K562 (cell line): ENCODE measurements around the gene CACNA1A. TPM values are rescaled to one million over a fixed set of nuclear protein-coding genes. Genes with fewer than 3 reads are reported as not detected.

Experiments
- ARID1B ChIP-seq: fragments of 450-650 bp; IDR thresholded peaks from 2 replicates; pipeline ENCODE4 v1.6.1; 2016; ENCODE audit warnings: antibody characterized with exemption, mild to moderate bottlenecking, inconsistent platforms
- BRD9 ChIP-seq: fragments of 450-650 bp; IDR thresholded peaks from 2 replicates; pipeline ENCODE4 v1.6.1; 2018; ENCODE audit warnings: low read depth; ENCODE audit not compliant: partially characterized antibody
- HDAC1 ChIP-seq, 2 experiments: fragments of 450-650 bp; IDR thresholded peaks; 2 replicates each; pipeline ENCODE4 v1.6.1; 2016 to 2017; ENCODE audit warnings: inconsistent platforms in 1 of 2, mild to moderate bottlenecking in 1 of 2, moderate library complexity in 1 of 2
- HDAC3 ChIP-seq: fragments of 450-650 bp; IDR thresholded peaks from 2 replicates; pipeline ENCODE4 v1.6.1; 2018; ENCODE audit warnings: borderline replicate concordance, mild to moderate bottlenecking, moderate library complexity; ENCODE audit not compliant: partially characterized antibody
- HDAC8 ChIP-seq: fragments of 450-650 bp; IDR thresholded peaks from 2 replicates; pipeline ENCODE4 v1.6.1; 2016; ENCODE audit warnings: mild to moderate bottlenecking, missing genetic modification characterization, moderate library complexity, missing compliant biosample characterization
- HMGN3 ChIP-seq: IDR thresholded peaks from 2 replicates; pipeline ENCODE4 v1.6.1; 2011; ENCODE audit warnings: borderline replicate concordance, low read depth, mild to moderate bottlenecking, mixed read lengths, low read length; ENCODE audit not compliant: insufficient read length; ENCODE audit errors: extremely low read depth
- HNRNPH1 ChIP-seq: fragments of 200-400 bp; formaldehyde crosslinking; optimal IDR thresholded peaks from 2 replicates; pipeline ENCODE3; 2017; ENCODE audit warnings: low read depth, mild to moderate bottlenecking, low read length, moderate library complexity
- KLF13 ChIP-seq: fragments of 450-650 bp; IDR thresholded peaks from 2 replicates; pipeline ENCODE4 v1.6.1; 2016; ENCODE audit warnings: missing genetic modification characterization, low read depth, mild to moderate bottlenecking, missing compliant biosample characterization, moderate library complexity, borderline replicate concordance
- LEF1 ChIP-seq: fragments of 450-650 bp; IDR thresholded peaks from 2 replicates; pipeline ENCODE4 v1.6.1; 2016; ENCODE audit warnings: mild to moderate bottlenecking
- MYC ChIP-seq, 2 experiments: fragments of 250-450 bp in 1 of 2; sonication (Bioruptor Pico) in 1 of 2; IDR thresholded peaks; 2 replicates each; pipeline versions ENCODE4 v1.5.1 to v1.6.1; 2012 to 2021; ENCODE audit warnings: low read depth in 2 of 2, borderline replicate concordance in 1 of 2, improper control_type of control experiment in 1 of 2, low read length in 1 of 2, mild to moderate bottlenecking in 1 of 2, moderate library complexity in 1 of 2
- NR2C1 ChIP-seq, 2 experiments: fragments of 450-650 bp; IDR thresholded peaks; 2 replicates each; pipeline ENCODE4 v1.6.1; 2017; ENCODE audit warnings: mild to moderate bottlenecking in 2 of 2, antibody characterized with exemption in 1 of 2, inconsistent platforms in 1 of 2, missing compliant biosample characterization in 1 of 2, missing genetic modification characterization in 1 of 2
- PCBP1 ChIP-seq: fragments of 200-400 bp; formaldehyde crosslinking; IDR thresholded peaks from 2 replicates; pipeline ENCODE4 v1.6.1; 2018; ENCODE audit warnings: mild to moderate bottlenecking, low read depth, low read length; ENCODE audit not compliant: poor library complexity, severe bottlenecking
- PHTF2 ChIP-seq: fragments of 250-450 bp; sonication (Bioruptor Pico); IDR thresholded peaks from 2 replicates; pipeline ENCODE4 v1.5.0; 2021; ENCODE audit warnings: mild to moderate bottlenecking
- RB1 ChIP-seq: fragments of 450-650 bp; IDR thresholded peaks from 2 replicates; pipeline ENCODE4 v1.6.1; 2017; ENCODE audit warnings: low read depth, mild to moderate bottlenecking
- RHOXF2B ChIP-seq: fragments of 250-450 bp; sonication (Bioruptor Pico); conservative IDR thresholded peaks from 2 replicates; pipeline ENCODE4 v1.5.1; 2021
- RNF2 ChIP-seq: sonication (generic); IDR thresholded peaks from 2 replicates; pipeline ENCODE4 v1.6.1; 2016
- SMAD1 ChIP-seq: fragments of 150-350 bp; IDR thresholded peaks from 2 replicates; pipeline ENCODE4 v1.6.1; 2014; ENCODE audit warnings: low read length, low read depth; ENCODE audit not compliant: partially characterized antibody
- SUPT5H ChIP-seq: fragments of 450-650 bp; IDR thresholded peaks from 2 replicates; pipeline ENCODE4 v1.6.1; 2016
- TCF7L2 ChIP-seq: fragments of 150-350 bp; IDR thresholded peaks from 2 replicates; pipeline ENCODE4 v1.6.1; 2016; ENCODE audit warnings: low read depth, mild to moderate bottlenecking, low read length, moderate library complexity
- XRCC5 ChIP-seq: fragments of 200-400 bp; formaldehyde crosslinking; IDR thresholded peaks from 2 replicates; pipeline ENCODE4 v1.6.1; 2017; ENCODE audit warnings: low read depth, mild to moderate bottlenecking, low read length
- ZFX ChIP-seq: sonication (generic); formaldehyde crosslinking; IDR thresholded peaks from 2 replicates; pipeline ENCODE4 v1.8.0; 2022; ENCODE audit warnings: mild to moderate bottlenecking, missing genetic modification reagents, moderate library complexity
- ZKSCAN1 ChIP-seq: fragments of 150-350 bp; IDR thresholded peaks from 2 replicates; pipeline ENCODE4 v1.6.1; 2016; ENCODE audit warnings: low read depth, low read length
- ZNF134 ChIP-seq: fragments of 250-450 bp; sonication (Bioruptor Pico); conservative IDR thresholded peaks from 2 replicates; pipeline ENCODE4 v1.4.0; 2020
- ZNF766 ChIP-seq: fragments of 200-800 bp; sonication (Bioruptor generic); conservative IDR thresholded peaks from 2 replicates; pipeline ENCODE4 v1.6.1; 2016; ENCODE audit warnings: missing genetic modification characterization, missing compliant biosample characterization
- polyA plus RNA-seq, 8 experiments: library from polyadenylated mRNA; depleted of rRNA in 4 of 8; stranded (reverse) in 5 of 8; unstranded in 3 of 8; fragments of >200 nt; fragmentation: Nextera tagmentation in 2 of 8; fragmentation: Illumina TruSeq in 1 of 8; extraction: Ambion mirVana in 2 of 8; extraction: Trizol in 1 of 8; gene quantifications; 2 replicates each; pipeline versions ENCODE4 v1.2.1 to v1.2.3, GENCODE V29; 2011 to 2014; ENCODE audit warnings: inconsistent platforms in 1 of 8, missing spikeins in 1 of 8
- total RNA-seq, 7 experiments: library from RNA; depleted of rRNA in 6 of 7; stranded (reverse); fragments of >200 nt in 6 of 7; fragmentation: Illumina TruSeq in 2 of 7; extraction: Trizol in 2 of 7; gene quantifications; 2 replicates each; pipeline versions ENCODE4 v1.2.1 to v1.2.3, GENCODE V29; 2011 to 2021; ENCODE audit warnings: low replicate concordance in 1 of 7
- TF ChIP-seq, protein P1 (sequence below), 2 experiments: fragments of 250-450 bp in 1 of 2; fragments of 450-650 bp in 1 of 2; sonication (Bioruptor Pico) in 1 of 2; IDR thresholded peaks; 2 replicates each; pipeline versions ENCODE4 v1.6.1 to v1.8.0; 2016 to 2021; ENCODE audit warnings: mild to moderate bottlenecking in 2 of 2, moderate library complexity in 2 of 2, missing compliant biosample characterization in 1 of 2, missing genetic modification characterization in 1 of 2
- TF ChIP-seq, protein P2 (sequence below): fragments of 450-650 bp; IDR thresholded peaks from 2 replicates; pipeline ENCODE4 v1.7.0; 2016; ENCODE audit warnings: borderline replicate concordance

Gene CACNA1A
- total and polyA plus RNA-seq, 9 of the 15 experiments (the other 6 are each of a cell fraction or from before 2014, with no cell fraction given) = 0.03 to 0.20 (median 0.09) TPM; not detected in 1

GRCh38 chr19:13163609-13164342, 342.5 kb downstream of the CACNA1A start (continued):
- TF ChIP-seq, protein P1, sequence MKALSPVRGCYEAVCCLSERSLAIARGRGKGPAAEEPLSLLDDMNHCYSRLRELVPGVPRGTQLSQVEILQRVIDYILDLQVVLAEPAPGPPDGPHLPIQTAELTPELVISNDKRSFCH (CRISPR knock-in tag; IDR thresholded peaks at IDR 0.05) = no peak
- TF ChIP-seq, protein P1 (tag; IDR thresholded peaks at IDR 0.05) = peak; percentile 39; the same call in 1 of the 2 replicates
- no peak for TF ChIP-seq PHTF2
- TF ChIP-seq HMGN3 = peak; percentile 72
- TF ChIP-seq RB1 = peak; percentile 67; the same call in 1 of the 2 replicates
- no peak for TF ChIP-seq ZKSCAN1
- peak; percentile 43; the same call in 1 of the 2 replicates for TF ChIP-seq RNF2
- TF ChIP-seq, protein P2, sequence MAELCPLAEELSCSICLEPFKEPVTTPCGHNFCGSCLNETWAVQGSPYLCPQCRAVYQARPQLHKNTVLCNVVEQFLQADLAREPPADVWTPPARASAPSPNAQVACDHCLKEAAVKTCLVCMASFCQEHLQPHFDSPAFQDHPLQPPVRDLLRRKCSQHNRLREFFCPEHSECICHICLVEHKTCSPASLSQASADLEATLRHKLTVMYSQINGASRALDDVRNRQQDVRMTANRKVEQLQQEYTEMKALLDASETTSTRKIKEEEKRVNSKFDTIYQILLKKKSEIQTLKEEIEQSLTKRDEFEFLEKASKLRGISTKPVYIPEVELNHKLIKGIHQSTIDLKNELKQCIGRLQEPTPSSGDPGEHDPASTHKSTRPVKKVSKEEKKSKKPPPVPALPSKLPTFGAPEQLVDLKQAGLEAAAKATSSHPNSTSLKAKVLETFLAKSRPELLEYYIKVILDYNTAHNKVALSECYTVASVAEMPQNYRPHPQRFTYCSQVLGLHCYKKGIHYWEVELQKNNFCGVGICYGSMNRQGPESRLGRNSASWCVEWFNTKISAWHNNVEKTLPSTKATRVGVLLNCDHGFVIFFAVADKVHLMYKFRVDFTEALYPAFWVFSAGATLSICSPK = peak; percentile 18; the same call in 1 of the 2 replicates
- TF ChIP-seq MYC (IDR thresholded peaks at IDR 0.05; ENCODE audit: low read depth, low read length) = peak; percentile 18; the same call in 1 of the 2 replicates
- TF ChIP-seq MYC (CRISPR knock-in tag; IDR thresholded peaks at IDR 0.05; ENCODE audit: borderline replicate concordance, low read depth) = no peak
- TF ChIP-seq HDAC1 (IDR thresholded peaks at IDR 0.05) = peak in 1 of 2 experiments; percentile 49; a peak in 1 of 4 replicates
- TF ChIP-seq BRD9 = peak; percentile 59
- TF ChIP-seq KLF13 (tag) = peak; percentile 65; the same call in 1 of the 2 replicates
- TF ChIP-seq HDAC8 = no peak
- TF ChIP-seq PCBP1 = peak; percentile 49
- TF ChIP-seq ZNF766 (CRISPR knock-in tag) = peak; percentile 81
- TF ChIP-seq XRCC5 = 0 out of 2 replicates have a peak, but pooled peaks have one; percentile 9
- no peak for TF ChIP-seq SMAD1
- TF ChIP-seq TCF7L2 = 0 out of 2 replicates have a peak, but pooled peaks have one; percentile 18
- 0 out of 2 replicates have a peak, but pooled peaks have one; percentile 6 for TF ChIP-seq RHOXF2B (CRISPR knock-in tag)
- peak; percentile 56; the same call in 1 of the 2 replicates for TF ChIP-seq SUPT5H
- TF ChIP-seq HDAC3 = peak; percentile 15
- peak; percentile 85 for TF ChIP-seq LEF1
- no peak for TF ChIP-seq HNRNPH1
- peak; percentile 41; the same call in 1 of the 2 replicates for TF ChIP-seq ARID1B
- no peak for TF ChIP-seq ZNF134
- 0 out of 2 replicates have a peak, but pooled peaks have one; percentile 2 for TF ChIP-seq NR2C1 (IDR thresholded peaks at IDR 0.05)
- TF ChIP-seq NR2C1 (tag; IDR thresholded peaks at IDR 0.05) = no peak
- TF ChIP-seq ZFX (CRISPR knock-in tag) = peak; percentile 64
